Activated B cell treated with CpG ODN at 0.5 μM for 24 hours (primary cell): ENCODE results near the gene PTPRE. TPM values are rescaled to one million over a fixed set of nuclear protein-coding genes. Genes with fewer than 3 reads are reported as not detected.

Experiments
- ATAC-seq: fragments of 200-7000 bp; cut with Tn5 transposase; one replicate; pipeline ENCODE4 v1.10.0; 2021; ENCODE audit warnings: low read depth, mild to moderate bottlenecking, moderate library complexity
- CTCF ChIA-PET: fragments of 350-600 bp; sonication (Branson Sonifier 250); formaldehyde crosslinking; loops from one replicate; lab custom pipeline; 2021; ENCODE audit warnings: antibody characterized with exemption; lab: Charles Lee
- POLR2A ChIA-PET: fragments of 350-600 bp; sonication (Branson Sonifier 250); formaldehyde crosslinking; loops from one replicate; lab custom pipeline; 2021; ENCODE audit warnings: antibody characterized with exemption; lab: Charles Lee
- DNase-seq: peaks from one replicate; pipeline ENCODE4 v3.0.0; 2022
- H3K27ac Mint-ChIP-seq: one replicate; pipeline ENCODE4 v1.8.0; 2020; ENCODE audit warnings: mixed read lengths
- H3K27me3 Mint-ChIP-seq: one replicate; pipeline ENCODE4 v1.8.0; 2021; ENCODE audit warnings: mixed read lengths
- H3K36me3 Mint-ChIP-seq: one replicate; pipeline ENCODE4 v1.8.0; 2021; ENCODE audit warnings: low read depth, mixed read lengths
- H3K4me1 Mint-ChIP-seq: one replicate; pipeline ENCODE4 v1.8.0; 2021; ENCODE audit warnings: mixed read lengths
- H3K4me3 Mint-ChIP-seq: one replicate; pipeline ENCODE4 v1.8.0; 2020; ENCODE audit warnings: mild to moderate bottlenecking, mixed read lengths
- H3K9me3 Mint-ChIP-seq: one replicate; pipeline ENCODE4 v1.8.0; 2020; ENCODE audit warnings: mixed read lengths
- CTCF ChIP-seq: fragments of 200-600 bp; IDR thresholded peaks from one replicate; pipeline ENCODE4 v1.8.0; 2022; ENCODE audit warnings: antibody characterized with exemption, mild to moderate bottlenecking
- intact Hi-C: fragments of 100-400 bp; cut with micrococcal nuclease; formaldehyde crosslinking; loops from one replicate; pipeline ENCODE4 v1.15.1; 2024
- total RNA-seq: library from RNA; stranded (reverse); gene quantifications from 2 replicates; pipeline ENCODE4 v1.2.3, GENCODE V29; 2022

PTPRE gene
- total RNA-seq, 1 donor from 2014 or later = 36.8 TPM

GRCh38 chr10:127983344-127984100 lies 76.6 kb downstream of the PTPRE start:
- Mint-ChIP-seq H3K4me1 (no peaks in the 10 kb centered on the region), H3K4me3 (no peak overlapping the region), H3K36me3 (no peaks in the 10 kb centered on the region), H3K27me3 (peaks cover 17% of the 10 kb centered on the region), H3K9me3 (peaks cover 4% of the 10 kb centered on the region), H3K27ac (no peak overlapping the region)
- no peak for TF ChIP-seq CTCF
- DNase-seq (no peak), ATAC-seq (no peak)
- POLR2A ChIA-PET = no interaction called here
- CTCF ChIA-PET = no interaction called here
- intact Hi-C loops = no loop called here

GRCh38 chr10:127984945-127985344 lies 78.0 kb downstream of the PTPRE start:
- Mint-ChIP-seq H3K4me1 (no peaks in the 10 kb centered on the region), H3K4me3 (no peak overlapping the region), H3K36me3 (no peaks in the 10 kb centered on the region), H3K9me3 (peaks cover 4% of the 10 kb centered on the region), H3K27me3 (peaks cover 24% of the 10 kb centered on the region), H3K27ac (no peak overlapping the region)
- no peak for TF ChIP-seq CTCF
- ChIA-PET CTCF (no interaction called here), POLR2A (no interaction called here)
- DNase-seq = no peak
- no peak for ATAC-seq
- intact Hi-C loops = no loop called here

- Mint-ChIP-seq H3K4me3 (no peak overlapping the region), H3K27ac (no peak overlapping the region), H3K4me1 (peaks cover 2% of the 10 kb centered on the region), H3K36me3 (no peaks in the 10 kb centered on the region), H3K9me3 (no peaks in the 10 kb centered on the region), H3K27me3 (peaks cover 27% of the 10 kb centered on the region)
- intact Hi-C loops = no loop called here
- ChIA-PET POLR2A (no interaction called here), CTCF (no interaction called here)
- DNase-seq (no peak), ATAC-seq (no peak)
- TF ChIP-seq CTCF = no peak
Measured at GRCh38 chr10:127986531-127987466, 79.9 kb downstream of the PTPRE start.

GRCh38 chr10:127987467-127988380 lies 80.8 kb downstream of the PTPRE start:
- Mint-ChIP-seq H3K36me3 (no peaks in the 10 kb centered on the region), H3K4me3 (no peak overlapping the region), H3K4me1 (peaks cover 2% of the 10 kb centered on the region), H3K27me3 (peaks cover 34% of the 10 kb centered on the region), H3K27ac (no peak overlapping the region), H3K9me3 (no peaks in the 10 kb centered on the region)
- DNase-seq (no peak), ATAC-seq (no peak)
- intact Hi-C loops = no loop called here
- CTCF ChIA-PET = no interaction called here
- TF ChIP-seq CTCF = no peak
- POLR2A ChIA-PET = no interaction called here
